ENCODE results near the gene PISD.

The PISD gene

DNA sequence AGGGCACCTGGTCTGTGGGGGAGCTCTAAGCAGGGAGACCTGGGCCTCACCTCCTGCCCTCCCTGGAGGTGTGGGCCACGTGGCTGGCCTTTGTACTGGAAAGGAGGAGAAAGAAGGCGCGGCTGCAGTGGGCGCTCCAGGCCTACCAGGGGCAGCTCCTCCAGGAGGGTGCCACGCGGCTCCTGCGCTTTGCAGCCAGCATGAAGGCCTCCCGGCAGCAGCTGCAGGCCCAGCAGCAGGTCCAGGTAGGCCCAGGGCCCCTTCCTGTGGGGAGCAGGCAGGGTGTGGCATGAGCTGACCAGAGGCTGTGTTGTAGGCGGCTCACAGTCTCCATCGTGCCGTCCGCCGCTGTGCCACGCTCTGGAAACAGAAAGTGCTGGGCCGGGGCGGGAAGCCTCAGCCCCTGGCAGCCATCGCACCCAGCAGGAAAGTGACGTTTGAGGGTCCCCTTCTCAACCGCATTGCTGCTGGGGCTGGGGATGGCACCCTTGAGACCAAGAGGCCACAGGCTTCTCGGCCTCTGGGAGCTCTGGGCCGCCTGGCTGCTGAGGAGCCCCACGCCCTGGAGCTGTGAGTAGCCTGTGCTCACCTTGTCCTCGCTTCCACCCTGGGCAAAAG, 48.6 kb downstream of the PISD start:
- Histone ChIP-seq H3K4me3 (replicated peaks; ENCODE audit: low read depth, low read length) (no peak overlapping the region), H3K36me3 (ENCODE audit: control insufficient read depth, insufficient read depth, low read length) (peaks cover 34% of the 10 kb centered on the region), H3K27me3 (replicated peaks; ENCODE audit: control insufficient read depth, insufficient read depth, low read length) (no peaks in the 10 kb centered on the region)
- TF ChIP-seq, protein P1, sequence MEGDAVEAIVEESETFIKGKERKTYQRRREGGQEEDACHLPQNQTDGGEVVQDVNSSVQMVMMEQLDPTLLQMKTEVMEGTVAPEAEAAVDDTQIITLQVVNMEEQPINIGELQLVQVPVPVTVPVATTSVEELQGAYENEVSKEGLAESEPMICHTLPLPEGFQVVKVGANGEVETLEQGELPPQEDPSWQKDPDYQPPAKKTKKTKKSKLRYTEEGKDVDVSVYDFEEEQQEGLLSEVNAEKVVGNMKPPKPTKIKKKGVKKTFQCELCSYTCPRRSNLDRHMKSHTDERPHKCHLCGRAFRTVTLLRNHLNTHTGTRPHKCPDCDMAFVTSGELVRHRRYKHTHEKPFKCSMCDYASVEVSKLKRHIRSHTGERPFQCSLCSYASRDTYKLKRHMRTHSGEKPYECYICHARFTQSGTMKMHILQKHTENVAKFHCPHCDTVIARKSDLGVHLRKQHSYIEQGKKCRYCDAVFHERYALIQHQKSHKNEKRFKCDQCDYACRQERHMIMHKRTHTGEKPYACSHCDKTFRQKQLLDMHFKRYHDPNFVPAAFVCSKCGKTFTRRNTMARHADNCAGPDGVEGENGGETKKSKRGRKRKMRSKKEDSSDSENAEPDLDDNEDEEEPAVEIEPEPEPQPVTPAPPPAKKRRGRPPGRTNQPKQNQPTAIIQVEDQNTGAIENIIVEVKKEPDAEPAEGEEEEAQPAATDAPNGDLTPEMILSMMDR (IDR thresholded peaks at IDR 0.05; ENCODE audit: insufficient read depth, low read length, poor library complexity, severe bottlenecking) = no peak
- no peak for DNase-seq (ENCODE audit: extremely low read depth, insufficient read length)

DNA sequence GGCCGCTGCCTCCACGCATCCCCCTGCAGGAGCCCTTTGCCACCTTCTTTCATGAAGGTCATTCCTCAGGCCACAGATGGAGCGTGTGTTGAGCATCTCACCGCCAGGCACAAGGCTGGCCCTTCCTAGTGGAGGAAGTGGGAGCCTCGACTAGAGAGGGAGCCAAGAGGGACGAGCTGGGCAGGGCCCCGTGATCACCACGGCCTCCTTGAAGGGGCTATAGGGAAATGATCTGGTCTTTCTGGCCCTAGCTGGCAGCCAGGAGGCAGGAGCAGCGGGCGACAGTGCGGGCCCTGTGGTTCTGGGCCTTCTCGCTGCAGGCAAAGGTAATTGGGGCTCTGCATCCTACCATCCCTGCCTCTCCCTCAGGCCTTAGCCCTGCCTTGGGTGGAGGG, 49.1 kb downstream of the PISD start:
- Histone ChIP-seq H3K4me3 (replicated peaks; ENCODE audit: low read depth, low read length) (no peak overlapping the region), H3K27me3 (replicated peaks; ENCODE audit: control insufficient read depth, insufficient read depth, low read length) (no peaks in the 10 kb centered on the region), H3K36me3 (ENCODE audit: control insufficient read depth, insufficient read depth, low read length) (peaks cover 33% of the 10 kb centered on the region)
- TF ChIP-seq, protein P1 (IDR thresholded peaks at IDR 0.05; ENCODE audit: insufficient read depth, low read length, poor library complexity, severe bottlenecking) = no peak
- no peak for DNase-seq (ENCODE audit: extremely low read depth, insufficient read length)

DNA sequence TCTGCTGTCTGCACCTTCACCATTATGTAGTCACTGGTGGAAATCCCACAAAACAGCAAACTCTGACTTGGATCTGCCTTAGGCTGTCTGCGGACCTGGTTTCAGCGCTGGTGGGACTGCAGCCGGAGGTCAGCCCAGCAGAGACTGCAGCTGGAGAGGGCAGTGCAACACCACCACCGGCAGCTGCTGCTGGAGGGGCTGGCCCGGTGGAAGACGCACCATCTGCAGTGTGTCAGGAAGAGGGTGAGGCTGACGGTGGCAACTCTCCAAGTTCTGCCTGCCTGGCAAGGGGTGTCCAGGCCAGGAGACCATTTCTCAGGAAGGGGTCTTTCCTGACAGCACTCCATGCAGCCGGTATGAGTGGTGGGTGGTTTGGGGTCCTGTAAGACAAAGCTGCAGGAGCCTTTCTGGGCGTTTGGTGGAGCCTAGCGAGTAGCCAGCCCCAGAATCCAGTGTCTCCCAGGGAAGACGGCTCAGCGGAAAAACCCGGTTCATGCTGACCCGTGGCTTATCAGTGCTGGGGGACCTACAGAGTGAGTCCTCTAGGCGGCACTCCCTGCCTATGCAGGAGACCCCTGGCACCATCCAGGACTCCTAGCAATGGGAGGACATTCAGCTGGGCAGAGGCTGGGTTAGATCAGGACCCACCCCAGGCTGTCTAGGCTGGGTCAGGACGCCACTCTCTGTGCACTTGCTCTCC, 50.8 kb downstream of the PISD start:
- peaks cover 25% of the 10 kb centered on the region for H3K36me3 ChIP-seq (ENCODE audit: control insufficient read depth, insufficient read depth, low read length)
- no peak for DNase-seq (ENCODE audit: extremely low read depth, insufficient read length)
- H3K27me3 ChIP-seq (replicated peaks; ENCODE audit: control insufficient read depth, insufficient read depth, low read length) = no peaks in the 10 kb centered on the region
- H3K4me3 ChIP-seq (replicated peaks; ENCODE audit: low read depth, low read length) = no peak overlapping the region
- TF ChIP-seq, protein P1 (IDR thresholded peaks at IDR 0.05; ENCODE audit: insufficient read depth, low read length, poor library complexity, severe bottlenecking) = no peak

DNA sequence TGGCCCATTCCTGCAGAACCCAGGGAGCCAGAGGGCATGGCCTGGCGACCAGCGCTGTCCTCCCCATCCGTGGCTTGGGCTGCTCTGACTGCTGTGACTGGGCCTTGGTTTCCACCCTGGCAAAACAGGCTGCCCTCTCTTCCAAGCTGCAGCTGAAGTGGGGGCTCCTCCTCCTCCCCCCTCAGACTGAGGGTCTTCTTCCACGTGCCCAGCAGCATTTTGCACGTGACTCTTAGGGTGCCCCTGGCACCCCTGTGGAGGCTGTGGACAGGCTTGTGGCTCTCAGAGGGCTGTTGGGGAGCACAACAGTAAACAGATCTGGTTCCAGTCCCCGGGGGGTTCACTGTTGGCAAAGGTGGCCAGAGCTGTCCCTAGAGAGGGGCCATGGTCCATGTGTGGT, 51.4 kb downstream of the PISD start:
- TF ChIP-seq, protein P1 (IDR thresholded peaks at IDR 0.05; ENCODE audit: insufficient read depth, low read length, poor library complexity, severe bottlenecking) = no peak
- peaks cover 24% of the 10 kb centered on the region for H3K36me3 ChIP-seq (ENCODE audit: control insufficient read depth, insufficient read depth, low read length)
- H3K4me3 ChIP-seq (replicated peaks; ENCODE audit: low read depth, low read length) = no peak overlapping the region
- DNase-seq (ENCODE audit: extremely low read depth, insufficient read length) = no peak
- no peaks in the 10 kb centered on the region for H3K27me3 ChIP-seq (replicated peaks; ENCODE audit: control insufficient read depth, insufficient read depth, low read length)

DNA sequence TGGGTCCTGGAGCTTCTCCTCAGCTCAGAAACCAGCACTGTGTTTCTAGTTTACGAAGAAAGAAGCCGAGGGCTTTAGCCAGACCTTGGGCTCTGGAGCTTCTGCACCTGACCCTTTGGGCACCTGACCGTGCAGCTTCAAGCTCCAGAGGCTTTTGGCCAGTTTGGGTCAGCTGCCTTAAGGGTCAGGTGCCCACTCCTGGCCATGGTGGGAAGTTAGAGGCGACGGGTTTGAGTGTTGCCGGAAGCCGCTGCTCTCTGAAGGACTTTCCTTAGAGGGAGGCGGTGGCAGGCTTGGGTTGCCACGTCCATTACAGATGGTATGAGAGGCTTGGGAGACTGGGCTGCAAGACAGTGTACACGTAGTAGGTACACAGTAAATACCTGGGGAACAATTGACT, 52.3 kb downstream of the PISD start:
- Histone ChIP-seq H3K36me3 (ENCODE audit: control insufficient read depth, insufficient read depth, low read length) (peaks cover 29% of the 10 kb centered on the region), H3K27me3 (replicated peaks; ENCODE audit: control insufficient read depth, insufficient read depth, low read length) (no peaks in the 10 kb centered on the region), H3K4me3 (replicated peaks; ENCODE audit: low read depth, low read length) (no peak overlapping the region)
- no peak for DNase-seq (ENCODE audit: extremely low read depth, insufficient read length)
- TF ChIP-seq, protein P1 (IDR thresholded peaks at IDR 0.05; ENCODE audit: insufficient read depth, low read length, poor library complexity, severe bottlenecking) = no peak
